PC-9 (cell line): Measurements from ENCODE around the gene GSTM1. TPM values are rescaled to one million over a fixed set of nuclear protein-coding genes. Genes with fewer than 3 reads are reported as not detected.
A peak's percentile ranks its signal among the peaks of the same experiment; 100 is the strongest.
"Not testable (repeated sequence)": the region's sequence is repeated elsewhere in the genome, so short reads cannot be mapped to it uniquely, and the experiment has no call there.

Experiments
- BruUV-seq: library from RNA; stranded (reverse); fragments of 400-500 nt; replicated peaks from 2 replicates; lab custom pipeline; 2021; lab: Mats Ljungman, UMichigan
- CTCF ChIA-PET: fragments of 300-600 bp; sonication (Branson Sonifier 250); formaldehyde crosslinking; loops from one replicate; lab custom pipeline; 2022; ENCODE audit warnings: antibody characterized with exemption; lab: Charles Lee
- POLR2A ChIA-PET: fragments of 300-600 bp; sonication (Branson Sonifier 250); formaldehyde crosslinking; loops from one replicate; lab custom pipeline; 2022; ENCODE audit warnings: antibody characterized with exemption; ENCODE audit not compliant: unreplicated experiment; lab: Charles Lee
- DNase-seq, 2 experiments: peaks; one replicate each; pipeline versions ENCODE4 v3.0.0 to v3.0.0-alpha.2; 2015 to 2022; ENCODE audit warnings: mixed read lengths in 1 of 2
- H2AFZ ChIP-seq: fragments of 200-600 bp; sonication (generic); 2 replicates; pipeline ENCODE4 v1.8.1; 2017; ENCODE audit warnings: antibody characterized with exemption
- H3F3A ChIP-seq: fragments of 200-600 bp; sonication (generic); 2 replicates; pipeline ENCODE4 v1.8.1; 2017; ENCODE audit warnings: antibody characterized with exemption, mild to moderate bottlenecking, low read depth; ENCODE audit not compliant: insufficient read depth
- H3K27ac ChIP-seq: fragments of 200-600 bp; sonication (generic); 2 replicates; pipeline ENCODE4 v1.6.1; 2016; ENCODE audit warnings: mixed run types
- H3K27me3 ChIP-seq: fragments of 200-600 bp; sonication (generic); 2 replicates; pipeline ENCODE4 v1.6.1; 2016; ENCODE audit warnings: low read depth, mixed run types; ENCODE audit not compliant: insufficient read depth
- H3K36me3 ChIP-seq: fragments of 200-600 bp; sonication (generic); 2 replicates; pipeline ENCODE4 v1.6.1; 2016; ENCODE audit warnings: low read depth, mixed run types
- H3K4me1 ChIP-seq: fragments of 200-600 bp; sonication (generic); replicated peaks from 2 replicates; pipeline ENCODE4 v1.6.1; 2016; ENCODE audit warnings: mixed run types; ENCODE audit not compliant: insufficient read depth
- H3K4me2 ChIP-seq: fragments of 200-600 bp; sonication (generic); 2 replicates; pipeline ENCODE4 v1.6.1; 2017; ENCODE audit warnings: mixed run types
- H3K4me3 ChIP-seq: fragments of 200-600 bp; sonication (generic); 2 replicates; pipeline ENCODE4 v1.6.1; 2016; ENCODE audit warnings: mixed run types
- H3K79me2 ChIP-seq: fragments of 200-600 bp; sonication (generic); 2 replicates; pipeline ENCODE4 v1.6.1; 2017; ENCODE audit warnings: low read depth, mixed run types
- H3K9me2 ChIP-seq: fragments of 200-600 bp; sonication (generic); 2 replicates; pipeline ENCODE4 v1.8.1; 2017; ENCODE audit warnings: mild to moderate bottlenecking; ENCODE audit not compliant: insufficient read depth
- H3K9me3 ChIP-seq: fragments of 200-600 bp; sonication (generic); 2 replicates; pipeline ENCODE4 v1.8.1; 2016; ENCODE audit warnings: low read depth; ENCODE audit not compliant: insufficient read depth
- H4K20me1 ChIP-seq: fragments of 200-600 bp; sonication (generic); 2 replicates; pipeline ENCODE4 v1.8.1; 2017; ENCODE audit not compliant: insufficient read depth
- EZH2 ChIP-seq: fragments of 200-600 bp; sonication (generic); IDR thresholded peaks from 2 replicates; pipeline ENCODE4 v1.8.0; 2017; ENCODE audit warnings: antibody characterized with exemption, low read depth
- intact Hi-C: fragments of 100-400 bp; cut with micrococcal nuclease; formaldehyde crosslinking; loops from one replicate; pipeline ENCODE4 v1.10.0; 2022; ENCODE audit not compliant: unreplicated experiment
- total RNA-seq: library from RNA; stranded (reverse); gene quantifications from 2 replicates; pipeline ENCODE4 v1.2.3, GENCODE V29; 2021
- TF ChIP-seq, protein P1 (sequence below): fragments of 200-600 bp; sonication (generic); conservative IDR thresholded peaks from 2 replicates; pipeline ENCODE4 v1.6.1; 2017; ENCODE audit warnings: mixed run types, antibody characterized with exemption, mild to moderate bottlenecking, moderate library complexity

Gene GSTM1
- total RNA-seq, 1 experiment from 2014 or later: not detected

- peak in 1 of 2 experiments; percentile 42 for DNase-seq
- H3F3A ChIP-seq, H3K27ac ChIP-seq, H3K9me2 ChIP-seq, H3K4me2 ChIP-seq, intact Hi-C loops, H2AFZ ChIP-seq, H3K4me1 ChIP-seq, H3K9me3 ChIP-seq, H3K79me2 ChIP-seq, H3K4me3 ChIP-seq, BruUV-seq, POLR2A ChIA-PET, CTCF ChIA-PET, H4K20me1 ChIP-seq, H3K36me3 ChIP-seq, H3K27me3 ChIP-seq: not testable (repeated sequence)
Measured at GRCh38 chr1:109685399-109685798, 2.2 kb upstream of the GSTM1 start.

GRCh38 chr1:109685890-109686289 lies 1.7 kb upstream of the GSTM1 start:
- H3K9me2 ChIP-seq, POLR2A ChIA-PET, DNase-seq, H3K4me2 ChIP-seq, BruUV-seq, intact Hi-C loops, H3K27me3 ChIP-seq, H3K36me3 ChIP-seq, H3K4me1 ChIP-seq, H3K4me3 ChIP-seq, H3K9me3 ChIP-seq, H3K27ac ChIP-seq, H3K79me2 ChIP-seq, H2AFZ ChIP-seq, CTCF ChIA-PET, H3F3A ChIP-seq, H4K20me1 ChIP-seq: not testable (repeated sequence)

- H3K27me3 ChIP-seq, POLR2A ChIA-PET, intact Hi-C loops, H4K20me1 ChIP-seq, H3K9me2 ChIP-seq, H3K9me3 ChIP-seq, H3K36me3 ChIP-seq, H3F3A ChIP-seq, H3K27ac ChIP-seq, H3K4me2 ChIP-seq, H3K79me2 ChIP-seq, CTCF ChIA-PET, H2AFZ ChIP-seq, H3K4me3 ChIP-seq, BruUV-seq, DNase-seq, H3K4me1 ChIP-seq: not testable (repeated sequence)
Measured at GRCh38 chr1:109687109-109687508, 508 bp upstream of the GSTM1 start.

DNA sequence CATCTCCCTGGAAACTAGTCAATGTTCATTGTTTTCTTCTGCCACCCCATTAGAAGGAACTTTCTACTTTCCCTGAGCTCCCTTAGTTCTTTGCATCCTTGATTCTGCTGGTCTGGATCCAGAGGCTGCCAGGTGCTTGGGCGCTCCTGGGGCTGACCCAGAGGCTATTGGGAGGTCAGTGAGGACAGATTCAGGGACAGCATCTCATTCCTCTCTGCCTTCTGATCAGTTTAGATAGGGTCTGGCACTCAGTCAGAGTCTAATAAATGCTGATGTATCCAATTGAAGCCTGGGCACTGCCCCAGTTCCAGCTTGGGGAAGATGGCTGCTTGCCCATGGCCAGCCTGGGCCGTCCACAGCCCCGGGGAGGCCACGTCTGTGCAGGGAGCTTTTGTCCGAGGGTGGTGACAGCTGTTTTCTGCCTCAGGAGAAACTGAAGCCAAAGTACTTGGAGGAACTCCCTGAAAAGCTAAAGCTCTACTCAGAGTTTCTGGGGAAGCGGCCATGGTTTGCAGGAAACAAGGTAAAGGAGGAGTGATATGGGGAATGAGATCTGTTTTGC lies 2.3 kb downstream of the GSTM1 start:
- Histone ChIP-seq H3K27me3 (no peaks in the 10 kb centered on the region), H3K4me2 (no peak overlapping the region)

More for the DNA sequence above, 2.3 kb downstream of the GSTM1 start:
- Histone ChIP-seq H4K20me1 (no peaks in the 10 kb centered on the region), H3K9me3 (no peaks in the 10 kb centered on the region), H3K27ac (no peak overlapping the region), H3F3A (no peaks in the 10 kb centered on the region), H3K9me2 (no peaks in the 10 kb centered on the region), H3K4me3 (no peak overlapping the region), H2AFZ (no peak overlapping the region), H3K4me1 (no peaks in the 10 kb centered on the region), H3K36me3 (no peaks in the 10 kb centered on the region), H3K79me2 (no peaks in the 10 kb centered on the region)
- TF ChIP-seq, protein P1, sequence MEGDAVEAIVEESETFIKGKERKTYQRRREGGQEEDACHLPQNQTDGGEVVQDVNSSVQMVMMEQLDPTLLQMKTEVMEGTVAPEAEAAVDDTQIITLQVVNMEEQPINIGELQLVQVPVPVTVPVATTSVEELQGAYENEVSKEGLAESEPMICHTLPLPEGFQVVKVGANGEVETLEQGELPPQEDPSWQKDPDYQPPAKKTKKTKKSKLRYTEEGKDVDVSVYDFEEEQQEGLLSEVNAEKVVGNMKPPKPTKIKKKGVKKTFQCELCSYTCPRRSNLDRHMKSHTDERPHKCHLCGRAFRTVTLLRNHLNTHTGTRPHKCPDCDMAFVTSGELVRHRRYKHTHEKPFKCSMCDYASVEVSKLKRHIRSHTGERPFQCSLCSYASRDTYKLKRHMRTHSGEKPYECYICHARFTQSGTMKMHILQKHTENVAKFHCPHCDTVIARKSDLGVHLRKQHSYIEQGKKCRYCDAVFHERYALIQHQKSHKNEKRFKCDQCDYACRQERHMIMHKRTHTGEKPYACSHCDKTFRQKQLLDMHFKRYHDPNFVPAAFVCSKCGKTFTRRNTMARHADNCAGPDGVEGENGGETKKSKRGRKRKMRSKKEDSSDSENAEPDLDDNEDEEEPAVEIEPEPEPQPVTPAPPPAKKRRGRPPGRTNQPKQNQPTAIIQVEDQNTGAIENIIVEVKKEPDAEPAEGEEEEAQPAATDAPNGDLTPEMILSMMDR: no peak
- no peak for TF ChIP-seq EZH2
- intact Hi-C loops: no loop called here
- ChIA-PET CTCF (no interaction called here), POLR2A (no interaction called here)
- no peak for DNase-seq
- no TSS peak for BruUV-seq
